HG02623 (cell line): Measurements from ENCODE around the gene CPXCR1.
"Not testable (repeated sequence)": the region's sequence is repeated elsewhere in the genome, so short reads cannot be mapped to it uniquely, and the experiment has no call there.

Experiments
- ATAC-seq: cut with Tn5 transposase; IDR thresholded peaks from one replicate; pipeline ENCODE4 v1.9.1; 2021; ENCODE audit warnings: moderate library complexity; ENCODE audit not compliant: unreplicated experiment

The CPXCR1 gene

DNA sequence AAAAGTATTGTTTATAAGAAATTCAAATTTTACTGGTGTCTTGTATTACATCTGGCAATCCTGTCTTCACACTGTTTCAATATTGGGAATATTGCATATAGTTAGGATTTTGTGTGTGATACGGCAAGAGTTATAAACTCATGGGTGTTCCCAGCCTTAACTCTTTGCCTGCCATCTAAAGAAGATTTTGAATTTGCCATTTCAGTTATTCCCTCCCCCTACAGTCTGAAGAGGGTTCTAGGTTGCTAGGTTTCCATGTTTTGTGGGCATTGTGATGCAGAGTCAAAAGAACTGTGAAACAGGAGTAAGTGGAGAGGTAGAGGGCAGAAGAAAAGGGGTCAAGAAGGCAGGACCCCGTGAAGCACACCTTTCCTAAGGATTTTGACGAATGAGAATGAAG is at the start of gene CPXCR1:
Gene CPXCR1, plus strand, starts transcription at position 301 of the 400 bp plus-strand sequence. CDS start 6,190 bp downstream, outside the sequence.
- ATAC-seq: no peak

DNA sequence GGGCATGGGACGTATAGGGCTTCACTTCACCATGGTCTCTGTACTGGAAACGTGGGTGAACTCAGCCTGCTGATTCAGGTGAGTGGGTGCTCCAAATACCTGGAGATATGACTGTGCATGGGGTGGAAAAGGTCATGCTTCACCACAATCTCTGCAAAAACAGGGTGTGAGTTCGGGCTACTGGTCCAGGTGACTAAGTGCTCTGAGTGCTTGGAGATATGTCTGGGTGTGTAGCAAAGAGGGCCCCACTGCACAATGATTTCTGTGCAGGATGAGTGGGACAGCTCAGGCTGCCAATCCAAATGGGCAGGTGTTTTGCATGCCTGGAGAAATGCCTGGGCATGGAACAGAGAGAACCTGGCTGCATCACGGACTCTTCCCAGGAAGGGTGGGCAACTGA is 11.2 kb upstream of the CPXCR1 start:
- no peak for ATAC-seq

- not testable (repeated sequence) for ATAC-seq
Measured at GRCh38 chrX:88746215-88746614, 810 bp upstream of the CPXCR1 start.

DNA sequence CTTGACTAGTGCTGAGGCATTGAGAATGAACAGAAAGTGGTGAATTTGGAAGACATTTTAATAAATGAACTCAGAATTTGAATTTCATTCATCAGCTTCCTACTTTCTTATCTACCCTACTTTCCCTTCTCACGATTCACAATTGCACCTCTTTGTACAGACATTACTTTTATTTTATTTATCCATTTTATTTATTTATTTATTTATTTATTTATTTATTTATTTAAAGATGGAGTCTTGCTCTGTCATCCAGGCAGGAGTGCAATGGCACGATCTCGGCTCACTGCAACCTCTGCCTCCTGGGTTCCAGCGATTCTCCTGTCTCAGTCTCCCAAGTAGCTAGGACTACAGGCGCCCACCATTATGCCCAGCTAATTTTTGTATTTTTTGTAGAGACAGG is 5.3 kb downstream of the CPXCR1 start:
- ATAC-seq: not testable (repeated sequence)

DNA sequence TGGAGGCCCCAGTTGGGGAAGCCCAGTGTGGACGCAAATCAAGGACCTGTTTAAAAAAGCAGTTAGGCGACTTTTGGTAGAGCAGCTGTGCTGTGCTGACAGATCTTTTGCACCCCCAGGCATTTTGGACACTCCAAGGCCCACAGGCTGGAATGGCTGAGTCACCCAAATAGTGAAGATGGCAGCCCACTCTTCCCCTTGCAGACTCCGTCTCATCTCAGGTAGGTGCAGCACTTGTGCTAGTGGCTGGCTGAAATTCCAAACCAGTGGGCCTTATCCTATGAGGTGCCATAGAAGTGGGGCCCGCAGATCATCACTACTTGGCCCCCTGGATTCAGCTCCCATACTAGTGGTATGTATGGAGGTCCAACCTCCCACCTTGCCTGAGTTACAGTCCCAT is 42.8 kb downstream of the CPXCR1 start:
- ATAC-seq: no peak
